Activated T-cell treated with anti-CD3 and anti-CD28 coated beads for 24 hours (primary cell): ENCODE data around the gene ITGB8.

Experiments
- DNase-seq: peaks from one replicate; pipeline ENCODE4 v3.0.0-alpha.2; 2020; ENCODE audit warnings: low read depth

ITGB8 gene

GRCh38 chr7:20430664-20431063 is 100.0 kb downstream of the ITGB8 start:
- no peak for DNase-seq

GRCh38 chr7:20431146-20431545 is 100.4 kb downstream of the ITGB8 start:
- DNase-seq, result no peak

GRCh38 chr7:20432071-20432470 is 101.4 kb downstream of the ITGB8 start:
- no peak for DNase-seq

- no peak for DNase-seq
These were observed 104.6 kb downstream of the ITGB8 start for GRCh38 chr7:20435305-20435704.

GRCh38 chr7:20438248-20438647 is 107.5 kb downstream of the ITGB8 start:
- no peak for DNase-seq

GRCh38 chr7:20438694-20439376 is 108.1 kb downstream of the ITGB8 start:
- no peak for DNase-seq

- no peak for DNase-seq
These were observed 108.9 kb downstream of the ITGB8 start for GRCh38 chr7:20439416-20440185.

GRCh38 chr7:20440472-20441105 is 109.9 kb downstream of the ITGB8 start:
- DNase-seq, result no peak

GRCh38 chr7:20441346-20441745 is 110.6 kb downstream of the ITGB8 start:
- no peak for DNase-seq

GRCh38 chr7:20441991-20442441 is 111.3 kb downstream of the ITGB8 start:
- DNase-seq, result no peak

- DNase-seq, result no peak
These were observed 112.3 kb downstream of the ITGB8 start for GRCh38 chr7:20442951-20443350.

- DNase-seq, result no peak
These were observed 113.5 kb downstream of the ITGB8 start for GRCh38 chr7:20444030-20444800.

GRCh38 chr7:20447021-20447650 is 116.4 kb downstream of the ITGB8 start:
- no peak for DNase-seq

- no peak for DNase-seq
These were observed 118.5 kb downstream of the ITGB8 start for GRCh38 chr7:20449176-20449575.

GRCh38 chr7:20450536-20450935 is 119.8 kb downstream of the ITGB8 start:
- no peak for DNase-seq

GRCh38 chr7:20454202-20454601 is 123.5 kb downstream of the ITGB8 start:
- no peak for DNase-seq

- DNase-seq, result no peak
These were observed 126.0 kb downstream of the ITGB8 start for GRCh38 chr7:20456701-20457100.

- no peak for DNase-seq
These were observed 127.8 kb downstream of the ITGB8 start for GRCh38 chr7:20458521-20458920.

GRCh38 chr7:20459419-20459818 is 128.7 kb downstream of the ITGB8 start:
- DNase-seq, result no peak

- no peak for DNase-seq
These were observed 134.2 kb downstream of the ITGB8 start for GRCh38 chr7:20464891-20465290.
